ENCODE data around the gene RGS12. TPM values are rescaled to one million over a fixed set of nuclear protein-coding genes. Genes with fewer than 3 reads are reported as not detected.

Gene RGS12
- total and polyA plus RNA-seq, 2 experiments from 2014 or later = 8.0 to 19.0 TPM

DNA sequence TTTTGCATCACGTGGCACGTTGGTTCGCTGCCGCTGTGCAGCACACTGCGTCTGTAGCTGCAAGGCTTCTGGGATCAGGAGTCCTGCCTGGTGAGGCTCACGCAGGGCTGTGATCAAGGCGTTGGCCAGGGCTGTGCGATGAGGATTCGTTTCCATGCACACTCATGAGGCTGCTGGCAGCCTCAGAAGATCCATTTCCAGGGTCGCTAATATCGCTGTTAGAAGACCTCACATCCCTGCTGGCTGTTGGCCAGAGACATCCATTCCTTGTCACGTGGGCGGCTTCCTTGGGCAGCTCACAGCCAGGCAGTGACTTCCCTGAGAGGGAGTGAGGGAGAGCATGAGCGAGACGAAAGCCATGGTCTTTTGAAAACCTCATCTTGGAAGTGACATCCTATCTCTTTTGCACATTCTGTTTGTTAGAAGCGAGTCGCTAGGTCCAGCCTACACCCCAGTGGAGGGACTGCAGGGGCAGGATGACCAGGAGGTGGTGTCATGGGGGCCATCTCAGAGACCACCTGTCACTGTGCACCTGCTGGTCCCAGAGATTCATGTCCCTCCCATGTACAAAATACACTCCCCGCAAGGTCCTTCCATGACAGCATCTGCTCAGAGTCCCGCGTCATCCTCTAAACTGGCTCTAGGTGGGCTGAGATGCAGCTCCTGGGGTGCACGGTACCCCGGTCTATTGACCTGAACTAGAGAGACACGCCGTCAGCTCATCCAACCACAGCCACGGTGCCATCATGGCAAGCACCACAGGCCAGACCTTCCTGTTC is 12.2 kb downstream of the RGS12 start:
- H3K4me3 ChIP-seq = no peak overlapping the region
- peaks cover 6% of the 10 kb centered on the region; the same call in 1 of the 2 replicates for H3K4me1 ChIP-seq (ENCODE audit: insufficient read depth)

DNA sequence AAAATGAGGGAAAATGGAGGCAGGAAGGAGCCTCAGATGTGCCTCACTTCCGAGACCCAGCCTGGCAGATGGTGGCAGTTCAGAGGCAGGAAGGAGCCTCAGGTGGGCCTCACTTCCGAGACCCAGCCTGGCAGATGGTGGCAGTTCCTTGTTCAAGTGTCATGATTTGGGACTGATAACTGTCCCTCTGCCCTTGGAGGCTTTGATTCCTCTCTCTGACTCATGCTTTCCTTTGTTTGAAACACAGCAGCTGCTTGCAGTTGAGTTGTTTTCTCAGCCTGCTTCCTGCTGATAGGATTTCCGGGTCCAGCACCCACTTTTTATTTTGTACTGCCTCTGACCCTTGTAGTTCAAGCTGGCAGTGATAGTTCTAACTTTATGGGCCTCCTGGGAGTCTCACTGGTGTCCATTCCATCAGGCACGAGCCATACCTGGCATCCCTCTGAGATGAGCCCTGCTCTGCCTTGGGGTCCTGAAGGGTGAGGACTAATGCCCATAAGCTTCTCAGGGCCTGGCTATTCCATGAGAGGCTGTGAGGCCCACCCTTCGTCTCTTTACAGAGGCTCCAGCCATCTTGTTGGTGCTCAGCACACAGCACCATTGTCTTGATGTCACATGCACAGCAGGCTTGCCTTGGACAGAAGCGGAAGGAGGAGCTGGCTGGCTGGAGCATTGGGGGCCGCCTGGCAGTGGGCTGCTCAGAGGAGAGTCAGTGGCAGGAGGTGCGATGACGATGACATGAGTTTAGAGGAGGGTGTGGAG is 13.0 kb downstream of the RGS12 start:
- no peak for ATAC-seq
- H3K27me3 ChIP-seq (ENCODE audit: insufficient read depth) = no peaks in the 10 kb centered on the region
- H3K9me3 Mint-ChIP-seq = no peaks in the 10 kb centered on the region
- no peaks in the 10 kb centered on the region for H3K36me3 Mint-ChIP-seq (ENCODE audit: low read depth)
- no peak for DNase-seq (ENCODE audit: low spot score)
- no peaks in the 10 kb centered on the region for H3K36me3 ChIP-seq (ENCODE audit: insufficient read depth)
- peaks cover 6% of the 10 kb centered on the region; the same call in 1 of the 2 replicates for H3K4me1 ChIP-seq (ENCODE audit: insufficient read depth)
- peaks cover 55% of the 10 kb centered on the region for H3K4me1 Mint-ChIP-seq
- H3K27ac ChIP-seq (ENCODE audit: low read depth) = no peak overlapping the region
- H3K9me2 ChIP-seq (ENCODE audit: insufficient read depth) = no peaks in the 10 kb centered on the region
- H3K4me3 Mint-ChIP-seq = no peak overlapping the region
- no peak for TF ChIP-seq EZH2phosphoT487 (IDR thresholded peaks at IDR 0.05; ENCODE audit: unreplicated experiment)
- peaks cover 16% of the 10 kb centered on the region for H3K79me2 ChIP-seq (replicated peaks; ENCODE audit: insufficient read depth)
- H3K27ac Mint-ChIP-seq = peak overlapping the region; percentile 41
- H3F3A ChIP-seq (replicated peaks; ENCODE audit: low read depth) = no peaks in the 10 kb centered on the region
- H3K4me2 ChIP-seq = no peak overlapping the region
- peaks cover 4% of the 10 kb centered on the region; the same call in 1 of the 2 replicates for H4K20me1 ChIP-seq (replicated peaks; ENCODE audit: insufficient read depth)
- no peak overlapping the region for H2AFZ ChIP-seq
- no peak overlapping the region for H3K4me3 ChIP-seq
- H3K27me3 Mint-ChIP-seq (ENCODE audit: insufficient read depth, low read depth, poor library complexity) = peaks cover 26% of the 10 kb centered on the region

More for the DNA sequence above, 12.2 kb downstream of the RGS12 start:
- Histone ChIP-seq H3K9me2 (ENCODE audit: insufficient read depth) (no peaks in the 10 kb centered on the region), H3F3A (replicated peaks; ENCODE audit: low read depth) (no peaks in the 10 kb centered on the region), H3K36me3 (ENCODE audit: insufficient read depth) (no peaks in the 10 kb centered on the region), H3K27me3 (ENCODE audit: insufficient read depth) (no peaks in the 10 kb centered on the region), H3K4me2 (no peak overlapping the region), H2AFZ (no peak overlapping the region), H4K20me1 (replicated peaks; ENCODE audit: insufficient read depth) (0 out of 2 replicates have a peak, but pooled peaks cover 4% of the 10 kb centered on the region), H3K27ac (ENCODE audit: low read depth) (no peak overlapping the region), H3K79me2 (replicated peaks; ENCODE audit: insufficient read depth) (peaks cover 21% of the 10 kb centered on the region)
- H3K27me3 Mint-ChIP-seq (ENCODE audit: insufficient read depth, low read depth, poor library complexity) = peaks cover 25% of the 10 kb centered on the region
- H3K36me3 Mint-ChIP-seq (ENCODE audit: low read depth) = no peaks in the 10 kb centered on the region
- H3K27ac Mint-ChIP-seq = peak overlapping the region; percentile 59
- no peak for TF ChIP-seq EZH2 (IDR thresholded peaks at IDR 0.05; ENCODE audit: low read depth, unreplicated experiment)
- no peaks in the 10 kb centered on the region for H3K9me3 Mint-ChIP-seq
- DNase-seq (ENCODE audit: low spot score) (no peak), ATAC-seq (no peak)
- H3K4me3 Mint-ChIP-seq = no peak overlapping the region
- H3K4me1 Mint-ChIP-seq = peaks cover 53% of the 10 kb centered on the region

DNA sequence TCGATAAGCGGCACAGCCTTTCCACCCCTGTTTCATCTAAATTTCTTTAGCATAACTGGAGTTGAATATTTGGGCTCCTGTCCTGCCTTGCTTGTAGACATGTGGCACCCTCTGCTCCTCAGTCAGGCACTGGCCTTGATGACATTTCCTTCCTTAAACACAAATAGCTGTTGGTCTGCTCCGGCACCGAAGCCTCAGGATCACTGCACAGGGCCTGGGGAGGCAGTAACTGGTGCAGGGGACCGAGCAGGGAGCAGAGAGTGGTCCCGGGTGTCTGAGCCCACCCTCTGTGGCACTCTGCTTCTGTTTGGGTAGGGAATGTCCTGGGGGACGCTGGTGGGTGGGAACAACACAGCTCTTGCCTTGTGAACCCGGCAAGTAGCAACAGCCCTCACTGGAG is 13.6 kb downstream of the RGS12 start:
- no peaks in the 10 kb centered on the region for H3K9me3 Mint-ChIP-seq
- DNase-seq (ENCODE audit: low spot score) = no peak
- no peak overlapping the region for H3K4me3 Mint-ChIP-seq
- H3K27me3 Mint-ChIP-seq (ENCODE audit: insufficient read depth, low read depth, poor library complexity) = peaks cover 27% of the 10 kb centered on the region
- H3K36me3 Mint-ChIP-seq (ENCODE audit: low read depth) = no peaks in the 10 kb centered on the region
- peaks cover 55% of the 10 kb centered on the region for H3K4me1 Mint-ChIP-seq
- TF ChIP-seq STAT1 (IDR thresholded peaks at IDR 0.05; ENCODE audit: unreplicated experiment) = no peak
- peaks cover 4% of the 10 kb centered on the region for H4K20me1 ChIP-seq (replicated peaks; ENCODE audit: insufficient read depth)
- peaks cover 16% of the 10 kb centered on the region for H3K79me2 ChIP-seq (replicated peaks; ENCODE audit: insufficient read depth)
- no peak for ATAC-seq
- peaks cover 6% of the 10 kb centered on the region; the same call in 1 of the 2 replicates for H3K4me1 ChIP-seq (ENCODE audit: insufficient read depth)
- H3K27me3 ChIP-seq (ENCODE audit: insufficient read depth) = no peaks in the 10 kb centered on the region
- no peak overlapping the region for H2AFZ ChIP-seq
- H3K4me2 ChIP-seq = no peak overlapping the region
- H3F3A ChIP-seq (replicated peaks; ENCODE audit: low read depth) = no peaks in the 10 kb centered on the region
- no peak overlapping the region for H3K27ac Mint-ChIP-seq
- H3K4me3 ChIP-seq = no peak overlapping the region
- no peak overlapping the region for H3K27ac ChIP-seq (ENCODE audit: low read depth)
- H3K9me2 ChIP-seq (ENCODE audit: insufficient read depth) = no peaks in the 10 kb centered on the region
- no peaks in the 10 kb centered on the region for H3K36me3 ChIP-seq (ENCODE audit: insufficient read depth)

All from GM23338 (cell line).